GM21737 (cell line): ENCODE results near the gene SNTG2.

Source experiments
- ATAC-seq: cut with Tn5 transposase; IDR thresholded peaks from one replicate; pipeline ENCODE4 v1.9.1; 2021; ENCODE audit warnings: mild to moderate bottlenecking, moderate library complexity; ENCODE audit not compliant: unreplicated experiment

SNTG2 gene

GRCh38 chr2:987789-988188 lies 37.1 kb downstream of the SNTG2 start:
- ATAC-seq: no peak

- no peak for ATAC-seq
Measured at GRCh38 chr2:989781-990467, 39.3 kb downstream of the SNTG2 start.

GRCh38 chr2:990970-991369 lies 40.3 kb downstream of the SNTG2 start:
- ATAC-seq: no peak

DNA sequence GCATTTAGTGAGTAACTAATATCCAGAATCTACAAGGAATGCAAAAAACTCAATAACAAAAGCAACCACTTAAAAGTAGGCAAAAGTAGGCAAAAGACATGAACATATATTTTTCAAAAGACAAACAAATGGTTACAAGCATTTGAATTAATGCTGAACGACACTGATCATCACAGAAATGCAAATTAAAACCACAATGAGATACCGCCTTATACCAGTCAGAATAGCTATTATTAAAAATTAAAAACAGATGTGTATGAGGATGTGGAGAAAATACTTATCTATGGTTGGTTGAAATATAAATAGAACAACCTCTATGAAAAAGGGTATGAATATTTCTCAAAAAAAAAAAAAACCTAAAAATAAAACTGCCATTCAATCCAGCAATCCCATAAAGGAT lies 51.7 kb downstream of the SNTG2 start:
- ATAC-seq: no peak

DNA sequence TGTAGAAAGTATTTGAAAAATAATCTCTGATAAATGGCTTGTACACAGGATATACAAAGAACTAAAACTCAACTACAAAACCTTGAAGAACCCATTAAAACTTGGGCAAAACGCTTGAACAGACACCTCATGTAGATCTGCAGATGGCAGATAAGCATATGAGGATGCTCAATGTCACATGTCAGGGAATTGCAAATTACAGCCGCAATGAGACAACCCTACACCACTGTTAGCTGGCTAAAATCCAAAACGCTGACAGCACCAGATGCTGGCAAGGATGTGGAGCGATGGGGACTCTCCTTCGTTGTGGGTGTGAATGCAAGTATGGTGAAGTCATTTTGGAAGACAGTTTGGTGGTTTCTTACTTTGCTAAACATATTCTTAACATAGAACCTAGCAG lies 53.7 kb downstream of the SNTG2 start:
- ATAC-seq: no peak

GRCh38 chr2:1010415-1010930 lies 59.8 kb downstream of the SNTG2 start:
- ATAC-seq: no peak

- ATAC-seq: no peak
Measured at GRCh38 chr2:1011006-1011405, 60.4 kb downstream of the SNTG2 start.

- no peak for ATAC-seq
Measured at GRCh38 chr2:1011985-1012384, 61.3 kb downstream of the SNTG2 start.

GRCh38 chr2:1014802-1015201 lies 64.2 kb downstream of the SNTG2 start:
- ATAC-seq: no peak

- no peak for ATAC-seq
Measured at GRCh38 chr2:1016500-1016899, 65.9 kb downstream of the SNTG2 start.

DNA sequence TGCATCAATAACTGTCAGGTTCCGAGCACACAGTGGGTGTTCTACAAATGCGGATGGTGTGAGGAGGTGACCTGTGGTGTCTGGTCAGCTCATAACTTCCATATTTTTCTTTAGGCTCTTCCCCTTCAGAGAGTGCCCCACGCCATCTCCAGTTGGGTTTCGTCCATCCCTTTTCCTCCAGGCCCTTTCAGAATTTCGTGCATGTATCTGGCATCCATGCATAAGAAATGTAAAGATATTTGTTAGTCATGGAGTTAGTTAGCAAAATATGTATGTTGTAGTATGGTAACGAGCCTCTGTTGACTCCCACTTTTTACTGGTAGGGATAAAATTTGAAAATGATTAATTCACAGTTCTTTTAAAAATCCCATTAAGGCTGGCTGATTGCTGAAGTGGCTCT lies 67.2 kb downstream of the SNTG2 start:
- ATAC-seq: no peak

- no peak for ATAC-seq
Measured at GRCh38 chr2:1020206-1020605, 69.6 kb downstream of the SNTG2 start.

DNA sequence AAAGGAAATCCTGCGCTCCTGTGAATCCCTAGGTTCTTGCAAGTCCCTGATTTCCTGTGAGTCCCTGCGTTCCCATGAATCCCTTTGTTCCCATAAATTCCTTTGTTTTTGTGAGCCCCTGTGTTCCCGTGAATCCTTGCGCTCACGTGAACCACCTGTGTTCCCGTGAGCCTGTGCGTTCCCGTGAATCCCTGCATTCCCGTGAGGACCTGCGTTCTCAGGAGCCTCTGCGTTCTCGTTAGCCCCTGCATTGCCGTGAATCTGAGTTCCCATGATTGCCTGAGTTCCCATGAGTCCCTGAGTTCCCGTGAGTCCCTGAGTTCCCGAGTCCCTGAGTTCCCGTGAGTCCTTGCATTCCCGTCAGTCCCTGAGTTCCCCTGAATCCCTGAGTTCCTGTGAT lies 71.5 kb downstream of the SNTG2 start:
- ATAC-seq: no peak

- no peak for ATAC-seq
Measured at GRCh38 chr2:1024981-1025380, 74.3 kb downstream of the SNTG2 start.

DNA sequence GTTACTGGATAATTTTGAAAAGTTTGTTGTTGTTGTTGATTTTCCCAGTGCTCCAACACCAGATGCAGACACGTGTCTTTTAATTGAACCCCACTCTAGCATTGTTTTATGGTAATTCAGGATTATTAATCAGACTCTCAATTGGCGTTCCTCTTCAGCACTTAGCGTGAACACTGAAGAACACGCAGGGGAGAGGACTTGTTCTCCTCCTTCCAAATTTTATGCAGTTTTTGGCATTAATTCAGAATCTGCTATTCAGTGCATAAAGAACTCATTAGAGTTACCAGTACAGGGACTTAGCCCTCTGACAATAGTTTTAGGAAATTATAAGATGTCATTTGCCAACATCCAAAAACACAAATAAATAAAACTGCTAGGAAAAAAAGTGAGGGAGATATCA lies 75.5 kb downstream of the SNTG2 start:
- no peak for ATAC-seq

GRCh38 chr2:1028831-1029230 lies 78.2 kb downstream of the SNTG2 start:
- no peak for ATAC-seq

DNA sequence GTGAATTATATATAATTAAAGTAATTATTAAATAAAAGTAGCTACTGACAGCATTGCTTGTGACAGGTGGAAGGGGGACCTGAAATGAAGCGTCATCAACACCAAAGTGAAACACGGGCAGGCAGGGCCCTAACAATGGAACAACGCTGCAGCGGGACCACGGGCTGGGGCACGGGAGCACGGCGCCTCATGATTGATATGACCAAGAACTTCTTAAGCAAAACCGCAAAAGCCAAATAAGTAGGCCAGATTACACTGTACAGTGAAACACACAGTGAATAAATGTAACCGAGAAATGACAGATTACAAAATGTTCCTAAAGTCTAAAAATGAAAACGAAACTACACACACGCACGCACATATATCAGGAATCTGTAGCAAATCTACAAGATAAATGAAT lies 81.4 kb downstream of the SNTG2 start:
- ATAC-seq: no peak

- no peak for ATAC-seq
Measured at GRCh38 chr2:1033069-1033468, 82.4 kb downstream of the SNTG2 start.

DNA sequence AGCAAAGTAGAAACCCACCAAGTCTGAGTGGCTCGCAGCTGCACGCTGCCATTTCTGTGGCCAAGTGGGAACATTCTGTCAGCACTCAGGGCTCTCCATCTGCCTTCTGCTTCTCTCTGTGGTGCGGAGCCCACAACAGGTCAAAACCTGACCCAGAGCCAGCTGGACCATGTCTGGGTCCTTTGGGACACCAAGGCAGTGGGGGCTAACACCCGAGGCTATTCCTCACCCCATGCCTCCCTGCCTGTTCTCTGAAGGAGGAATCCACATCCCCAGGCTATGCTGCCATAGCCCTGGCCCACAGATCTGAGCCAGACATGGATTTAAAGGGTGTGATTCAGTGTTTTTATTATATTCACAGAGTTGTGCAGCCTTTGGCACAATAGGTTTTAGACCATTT lies 86.4 kb downstream of the SNTG2 start:
- no peak for ATAC-seq

- ATAC-seq: no peak
Measured at GRCh38 chr2:1039549-1039948, 88.9 kb downstream of the SNTG2 start.

DNA sequence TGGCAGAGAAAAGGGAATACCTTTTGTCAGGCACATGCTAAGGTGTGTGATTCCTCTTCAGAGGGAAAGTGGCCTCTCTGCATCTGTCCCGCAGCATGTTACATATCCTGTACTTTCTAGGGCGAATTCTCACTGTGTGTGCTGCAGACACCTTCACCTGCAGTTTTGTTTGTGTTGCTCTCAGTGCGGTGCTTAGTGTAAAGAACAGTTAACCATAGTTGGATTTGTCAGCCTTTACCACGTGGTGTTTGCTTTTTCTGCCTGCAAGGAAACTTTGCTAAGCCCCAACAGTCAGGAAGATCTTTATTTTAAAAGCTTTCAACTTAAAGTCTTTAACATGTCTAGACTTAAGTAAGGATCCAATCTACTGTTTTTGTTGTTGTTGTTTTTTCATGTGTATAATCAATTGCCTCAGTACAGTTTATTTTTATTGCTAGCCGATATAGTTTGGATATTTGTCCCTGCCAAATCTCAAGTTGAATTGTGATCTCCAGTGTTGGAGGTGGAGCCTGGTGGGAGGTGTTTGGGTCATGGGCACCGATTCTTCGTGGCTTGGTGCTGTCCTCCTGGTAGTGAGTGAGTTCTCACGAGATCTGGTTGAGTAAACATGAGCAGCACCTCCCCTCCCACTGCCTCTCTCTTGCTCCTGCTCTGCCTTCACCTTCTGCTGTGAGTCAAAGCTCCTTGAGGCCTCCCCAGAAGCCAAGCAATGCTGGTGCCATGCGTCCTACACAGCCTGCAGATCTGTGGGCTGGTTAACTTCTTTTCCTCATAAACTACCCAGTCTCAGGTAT lies 90.6 kb downstream of the SNTG2 start:
- no peak for ATAC-seq

GRCh38 chr2:1045109-1045508 lies 94.5 kb downstream of the SNTG2 start:
- ATAC-seq: peak; percentile 65
